OCI-LY3 (cell line): ENCODE measurements around the gene ASL.
"Not testable (repeated sequence)": the region's sequence is repeated elsewhere in the genome, so short reads cannot be mapped to it uniquely, and the experiment has no call there.

Experiments used
- H2AFZ ChIP-seq: fragments of 200-600, 300-600 bp; shearing (Covaris generic); 2 replicates; pipeline ENCODE4 v1.6.0; 2014; ENCODE audit warnings: antibody characterized with exemption, low read depth, low read length
- H3K27ac ChIP-seq: fragments of 200-600, 300-600 bp; sonication (generic); 2 replicates; pipeline ENCODE4 v1.5.1; 2014; ENCODE audit warnings: mild to moderate bottlenecking, low read length, moderate library complexity, mixed read lengths
- H3K27me3 ChIP-seq: fragments of 200-600, 300-600 bp; sonication (generic); 2 replicates; pipeline ENCODE4 v1.6.1; 2014; ENCODE audit warnings: low read depth, low read length, mixed read lengths
- H3K36me3 ChIP-seq: fragments of 200-600, 300-600 bp; sonication (generic); replicated peaks from 2 replicates; pipeline ENCODE3; 2014; ENCODE audit warnings: low read depth, low read length, mixed read lengths
- H3K4me1 ChIP-seq: fragments of 300-600, 200-600 bp; sonication (generic); 2 replicates; pipeline ENCODE4 v1.6.1; 2014; ENCODE audit warnings: low read length, mixed read lengths
- H3K4me2 ChIP-seq: fragments of 200-600, 300-600 bp; sonication (generic); 2 replicates; pipeline ENCODE4 v1.6.1; 2014; ENCODE audit warnings: low read length, mixed read lengths
- H3K4me3 ChIP-seq: fragments of 300-600, 200-600 bp; sonication (generic); 2 replicates; pipeline ENCODE4 v1.5.1; 2014; ENCODE audit warnings: antibody characterized with exemption, mild to moderate bottlenecking, low read length, moderate library complexity
- H3K79me2 ChIP-seq: fragments of 300-600, 200-600 bp; shearing (Covaris generic); 2 replicates; pipeline ENCODE4 v1.6.1; 2014; ENCODE audit warnings: mild to moderate bottlenecking, low read length, mixed read lengths
- H3K9ac ChIP-seq: fragments of 300-600, 200-600 bp; shearing (Covaris generic); 2 replicates; pipeline ENCODE4 v1.6.0; 2014; ENCODE audit warnings: mild to moderate bottlenecking, low read length, moderate library complexity
- H3K9me3 ChIP-seq: fragments of 200-600, 300-600 bp; shearing (Covaris generic); 2 replicates; pipeline ENCODE4 v1.6.1; 2014; ENCODE audit warnings: low read length, mixed read lengths; ENCODE audit not compliant: insufficient read depth
- H4K20me1 ChIP-seq: fragments of 200-600, 300-600 bp; sonication (generic); 2 replicates; pipeline ENCODE4 v1.6.1; 2016; ENCODE audit warnings: low read length, mixed read lengths; ENCODE audit not compliant: insufficient read depth
- CTCF ChIP-seq: fragments of 200-600, 300-600 bp; sonication (generic); IDR thresholded peaks from 2 replicates; pipeline ENCODE4 v1.5.1; 2014; ENCODE audit warnings: antibody characterized with exemption, low read length, low read depth
- EZH2phosphoT487 ChIP-seq: fragments of 200-600 bp; shearing (Covaris generic); IDR thresholded peaks from 2 replicates; pipeline ENCODE4 v1.6.1; 2018; ENCODE audit warnings: antibody characterized with exemption, mixed run types, low read depth

ASL gene

GRCh38 chr7:66047426-66047825, 28.2 kb upstream of the ASL start:
- Histone ChIP-seq H3K27ac (no peak overlapping the region), H3K4me3 (no peak overlapping the region), H3K4me2 (no peak overlapping the region), H3K36me3 (no peaks in the 10 kb centered on the region), H4K20me1 (no peaks in the 10 kb centered on the region), H3K9me3 (no peaks in the 10 kb centered on the region), H3K79me2 (no peaks in the 10 kb centered on the region), H3K9ac (no peak overlapping the region), H2AFZ (no peak overlapping the region), H3K4me1 (no peaks in the 10 kb centered on the region), H3K27me3 (no peaks in the 10 kb centered on the region)
- TF ChIP-seq EZH2phosphoT487 = no peak
- no peak for TF ChIP-seq CTCF

DNA sequence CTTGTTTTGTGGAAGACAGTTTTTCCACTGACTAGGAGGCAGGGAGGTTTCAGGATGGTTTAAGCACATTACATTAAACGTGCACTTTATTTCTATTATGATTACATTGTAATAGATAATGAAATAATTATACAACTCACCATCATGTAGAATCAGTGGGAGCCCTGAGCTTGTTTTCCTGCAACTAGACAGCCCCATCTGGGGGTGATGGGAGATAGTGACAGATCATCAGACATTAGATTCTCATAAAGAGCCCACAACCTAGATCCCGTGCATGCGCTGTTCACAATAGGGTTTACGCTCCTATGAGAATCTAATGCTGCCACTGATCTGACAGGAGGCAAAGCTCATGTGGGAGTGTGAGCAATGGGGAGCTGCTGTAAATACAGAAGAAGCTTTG, 25.7 kb upstream of the ASL start:
- H3K4me1 ChIP-seq, H3K9ac ChIP-seq, H3K4me3 ChIP-seq, H3K79me2 ChIP-seq, H3K9me3 ChIP-seq, H3K27me3 ChIP-seq, H3K4me2 ChIP-seq, H4K20me1 ChIP-seq, H2AFZ ChIP-seq, H3K36me3 ChIP-seq, H3K27ac ChIP-seq: not testable (repeated sequence)

GRCh38 chr7:66050337-66050957, 25.2 kb upstream of the ASL start:
- Histone ChIP-seq H3K4me3 (no peak overlapping the region), H3K4me1 (peaks cover 14% of the 10 kb centered on the region), H3K27ac (no peak overlapping the region), H3K36me3 (no peaks in the 10 kb centered on the region), H4K20me1 (no peaks in the 10 kb centered on the region), H2AFZ (no peak overlapping the region), H3K79me2 (no peaks in the 10 kb centered on the region), H3K9me3 (no peaks in the 10 kb centered on the region), H3K27me3 (no peaks in the 10 kb centered on the region), H3K9ac (no peak overlapping the region), H3K4me2 (no peak overlapping the region)
- TF ChIP-seq EZH2phosphoT487 (no peak), CTCF (no peak)

DNA sequence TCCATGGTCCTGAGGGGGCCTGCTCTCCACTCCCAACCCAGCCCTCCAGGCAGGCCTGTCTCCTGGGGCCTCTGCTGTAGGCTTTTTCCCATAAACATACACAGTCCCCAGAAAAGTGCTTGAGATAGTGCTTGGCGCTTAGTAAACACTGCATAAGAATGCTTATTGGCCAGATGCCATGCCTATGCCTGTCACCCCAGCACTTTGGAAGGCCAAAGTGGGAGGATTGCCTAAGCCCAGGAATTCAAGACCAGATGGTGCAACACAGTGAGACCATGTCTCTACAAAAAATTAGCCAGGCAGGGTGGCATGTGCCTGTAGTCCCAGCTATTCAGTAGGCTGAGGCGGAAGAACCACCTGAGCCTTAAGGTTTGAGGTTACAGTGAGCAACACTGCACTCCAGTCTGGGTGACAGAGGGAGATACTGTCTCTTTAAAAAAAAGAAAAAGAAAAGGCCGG, 24.6 kb upstream of the ASL start:
- TF ChIP-seq EZH2phosphoT487 (no peak), CTCF (no peak)
- Histone ChIP-seq H3K4me3 (no peak overlapping the region), H3K4me1 (peaks cover 19% of the 10 kb centered on the region), H3K9ac (no peak overlapping the region), H3K79me2 (no peaks in the 10 kb centered on the region), H4K20me1 (no peaks in the 10 kb centered on the region), H3K4me2 (no peak overlapping the region), H3K9me3 (no peaks in the 10 kb centered on the region), H2AFZ (no peak overlapping the region), H3K36me3 (no peaks in the 10 kb centered on the region), H3K27me3 (no peaks in the 10 kb centered on the region), H3K27ac (no peak overlapping the region)
